GM12878 (cell line): ENCODE results near the gene SRM. TPM values are rescaled to one million over a fixed set of nuclear protein-coding genes. Genes with fewer than 3 reads are reported as not detected.
A peak's percentile ranks its signal among the peaks of the same experiment; 100 is the strongest.

Experiments used
- CHD2 ChIP-seq: IDR thresholded peaks from 2 replicates; pipeline ENCODE4 v1.6.1; 2011; ENCODE audit warnings: low read depth, low read length, improper control_type of control experiment, borderline replicate concordance
- GABPA ChIP-seq: IDR thresholded peaks from 2 replicates; pipeline ENCODE4 v1.6.1; 2014; ENCODE audit warnings: antibody characterized with exemption, low read depth, mild to moderate bottlenecking, inconsistent platforms
- GATAD2B ChIP-seq: fragments of 450-650 bp; conservative IDR thresholded peaks from 2 replicates; pipeline ENCODE4 v1.6.1; 2017; ENCODE audit warnings: low read depth, mild to moderate bottlenecking, moderate library complexity
- IRF3 ChIP-seq: fragments of 450-650 bp; IDR thresholded peaks from 2 replicates; pipeline ENCODE4 v1.6.1; 2014; ENCODE audit warnings: mild to moderate bottlenecking
- JUNB ChIP-seq: IDR thresholded peaks from 2 replicates; pipeline ENCODE4 v1.6.1; 2016; ENCODE audit warnings: antibody characterized with exemption, mild to moderate bottlenecking
- MEF2B ChIP-seq: fragments of 450-650 bp; IDR thresholded peaks from 2 replicates; pipeline ENCODE4 v1.6.1; 2018; ENCODE audit warnings: mild to moderate bottlenecking, moderate library complexity; ENCODE audit not compliant: partially characterized antibody, poor library complexity, severe bottlenecking
- NFYA ChIP-seq: IDR thresholded peaks from 2 replicates; pipeline ENCODE4 v1.6.1; 2011; ENCODE audit warnings: low read depth, mild to moderate bottlenecking, low read length, improper control_type of control experiment, borderline replicate concordance
- NFYB ChIP-seq: IDR thresholded peaks from 2 replicates; pipeline ENCODE4 v1.6.1; 2011; ENCODE audit warnings: low read depth, mild to moderate bottlenecking, low read length, improper control_type of control experiment, moderate library complexity; ENCODE audit not compliant: insufficient read depth
- PRDM15 ChIP-seq: fragments of 450-650 bp; formaldehyde crosslinking; IDR thresholded peaks from 2 replicates; pipeline ENCODE4 v1.4.0; 2020; ENCODE audit warnings: mild to moderate bottlenecking, moderate library complexity
- SMAD1 ChIP-seq: fragments of 450-650 bp; IDR thresholded peaks from 2 replicates; pipeline ENCODE4 v1.6.1; 2018; ENCODE audit warnings: mild to moderate bottlenecking, low read depth; ENCODE audit not compliant: partially characterized antibody
- STAT1 ChIP-seq: fragments of 450-650 bp; conservative IDR thresholded peaks from 2 replicates; pipeline ENCODE4 v1.6.1; 2014; ENCODE audit warnings: antibody characterized with exemption, mild to moderate bottlenecking
- TCF7 ChIP-seq: IDR thresholded peaks from 2 replicates; pipeline ENCODE4 v1.6.1; 2014; ENCODE audit warnings: antibody characterized with exemption, borderline replicate concordance
- ZBTB33 ChIP-seq: fragments of 450-650 bp; IDR thresholded peaks from 2 replicates; pipeline ENCODE4 v1.6.1; 2017; ENCODE audit warnings: mild to moderate bottlenecking
- ZNF24 ChIP-seq: fragments of 450-650 bp; IDR thresholded peaks from 2 replicates; pipeline ENCODE4 v1.6.1; 2017; ENCODE audit warnings: antibody characterized with exemption, mild to moderate bottlenecking
- ZNF622 ChIP-seq: fragments of 450-650 bp; IDR thresholded peaks from 2 replicates; pipeline ENCODE4 v1.6.1; 2017; ENCODE audit warnings: mild to moderate bottlenecking, inconsistent platforms
- ZNF687 ChIP-seq: fragments of 450-650 bp; IDR thresholded peaks from 2 replicates; pipeline ENCODE4 v1.6.1; 2017; ENCODE audit warnings: mild to moderate bottlenecking, moderate library complexity
- polyA plus RNA-seq, 11 experiments: library from polyadenylated mRNA; depleted of rRNA in 4 of 11; unstranded in 6 of 11; stranded (reverse) in 5 of 11; fragments of >200 nt; fragmentation: Nextera tagmentation in 4 of 11; fragmentation: Illumina TruSeq in 1 of 11; extraction: Ambion mirVana in 4 of 11; extraction: Trizol in 1 of 11; gene quantifications; 1 replicate in 1 of 11; 2 replicates in 10 of 11; pipeline versions ENCODE4 v1.2.1 to v1.2.3, GENCODE V29; 2011 to 2016; ENCODE audit warnings: inconsistent platforms in 2 of 11, missing spikeins in 2 of 11, low read depth in 1 of 11
- total RNA-seq, 4 experiments: library from RNA; depleted of rRNA in 3 of 4; stranded (reverse); fragments of >200 nt in 3 of 4; fragmentation: Illumina TruSeq in 1 of 4; extraction: Trizol in 1 of 4; gene quantifications; 2 replicates each; pipeline versions ENCODE4 v1.2.1 to v1.2.3, GENCODE V29; 2013 to 2021

SRM gene
- total and polyA plus RNA-seq, 10 of the 15 experiments (the other 5 are each of a cell fraction or from before 2014, with no cell fraction given): 16.7 to 255 (median 81.2) TPM

- TF ChIP-seq IRF3: peak; percentile 71
- peak; percentile 92 for TF ChIP-seq NFYB
- TF ChIP-seq GABPA: peak; percentile 73
- TF ChIP-seq PRDM15: no peak
- TF ChIP-seq ZNF687: peak; percentile 76
- TF ChIP-seq CHD2: 0 out of 2 replicates have a peak, but pooled peaks have one; percentile 36
- TF ChIP-seq ZNF24: no peak
- TF ChIP-seq STAT1: 0 out of 2 replicates have a peak, but pooled peaks have one; percentile 33
- TF ChIP-seq ZBTB33: no peak
- peak; percentile 9 for TF ChIP-seq MEF2B
- no peak for TF ChIP-seq SMAD1
- TF ChIP-seq NFYA: no peak
- TF ChIP-seq GATAD2B: peak; percentile 58
- no peak for TF ChIP-seq TCF7
- TF ChIP-seq ZNF622: peak; percentile 75; the same call in 1 of the 2 replicates
- TF ChIP-seq JUNB: no peak
These were observed at the start of gene SRM (continued) for GRCh38 chr1:11059968-11060830.
